Activated CD8-positive, alpha-beta T cell treated with anti-CD3 and anti-CD28 coated beads for 36 hours (primary cell): ENCODE results near the gene PCDHGB7. TPM values are rescaled to one million over a fixed set of nuclear protein-coding genes. Genes with fewer than 3 reads are reported as not detected.
A peak's percentile ranks its signal among the peaks of the same experiment; 100 is the strongest.

Source experiments
- ATAC-seq: fragments of 200-7000 bp; cut with Tn5 transposase; one replicate; pipeline ENCODE4 v1.10.0; 2021; ENCODE audit warnings: mild to moderate bottlenecking, moderate library complexity
- CTCF ChIA-PET: fragments of 350-600 bp; sonication (Branson Sonifier 250); formaldehyde crosslinking; loops from one replicate; lab custom pipeline; 2021; ENCODE audit warnings: antibody characterized with exemption; lab: Charles Lee
- POLR2A ChIA-PET: fragments of 350-600 bp; sonication (Branson Sonifier 250); formaldehyde crosslinking; loops from one replicate; lab custom pipeline; 2021; ENCODE audit warnings: antibody characterized with exemption; lab: Charles Lee
- DNase-seq: peaks from one replicate; pipeline ENCODE4 v3.0.0-alpha.2; 2020
- H3K27ac Mint-ChIP-seq: one replicate; pipeline ENCODE4 v1.8.0; 2021; ENCODE audit warnings: mild to moderate bottlenecking, mixed read lengths
- H3K27me3 Mint-ChIP-seq: one replicate; pipeline ENCODE4 v1.8.0; 2021; ENCODE audit warnings: mixed read lengths
- H3K36me3 Mint-ChIP-seq: one replicate; pipeline ENCODE4 v1.8.0; 2021; ENCODE audit warnings: low read depth, mixed read lengths
- H3K4me1 Mint-ChIP-seq: one replicate; pipeline ENCODE4 v1.8.0; 2021; ENCODE audit warnings: low read depth, mixed read lengths
- H3K4me3 Mint-ChIP-seq: one replicate; pipeline ENCODE4 v1.8.0; 2021; ENCODE audit warnings: mild to moderate bottlenecking, moderate library complexity, mixed read lengths
- H3K9me3 Mint-ChIP-seq: one replicate; pipeline ENCODE4 v1.8.0; 2021; ENCODE audit warnings: mixed read lengths
- CTCF ChIP-seq: fragments of 200-600 bp; IDR thresholded peaks from one replicate; pipeline ENCODE4 v1.8.0; 2022; ENCODE audit warnings: antibody characterized with exemption, mild to moderate bottlenecking
- intact Hi-C: fragments of 100-400 bp; cut with micrococcal nuclease; formaldehyde crosslinking; loops from one replicate; pipeline ENCODE4 v1.10.0; 2022
- total RNA-seq, 2 experiments: library from RNA; stranded (reverse); gene quantifications; one replicate each; pipeline ENCODE4 v1.2.3, GENCODE V29; 2021

The PCDHGB7 gene
- total RNA-seq, 2 experiments from 2014 or later: not detected

GRCh38 chr5:141420855-141421488 lies 3.5 kb downstream of the PCDHGB7 start, which contains the start of gene PCDHGA11:
PCDHGA11 (plus strand) TSS chr5:141421051; CDS start chr5:141421228, 177 bp downstream.
- ATAC-seq: peak; percentile 61
- TF ChIP-seq CTCF: peak; percentile 76
- peaks cover 28% of the 10 kb centered on the region for H3K36me3 Mint-ChIP-seq
- peak; percentile 69 for DNase-seq
- H3K4me3 Mint-ChIP-seq: peak within 1 kb of the TSS; percentile 74
- H3K27me3 Mint-ChIP-seq: peaks cover 72% of the 10 kb centered on the region
- intact Hi-C loops: no loop called here
- CTCF ChIA-PET: interaction anchor here (0.6 to 6.5 kb wide), 41 partner anchors 8 to 234 kb away, joined by 3 to 71 read pairs (median 4); partner anchors contain the start of genes PCDHB9, PCDHGA1, PCDHGA10 and PCDHGA12
- H3K9me3 Mint-ChIP-seq: peaks cover 28% of the 10 kb centered on the region
- H3K27ac Mint-ChIP-seq: no peak within 1 kb of the TSS
- H3K4me1 Mint-ChIP-seq: peaks cover 8% of the 10 kb centered on the region
- POLR2A ChIA-PET: no interaction called here

- Mint-ChIP-seq H3K36me3 (peaks cover 28% of the 10 kb centered on the region), H3K27me3 (peaks cover 73% of the 10 kb centered on the region), H3K4me3 (peak overlapping the region; percentile 74), H3K9me3 (peaks cover 28% of the 10 kb centered on the region), H3K27ac (no peak overlapping the region), H3K4me1 (peaks cover 8% of the 10 kb centered on the region)
- DNase-seq (no peak), ATAC-seq (no peak)
- POLR2A ChIA-PET: no interaction called here
- CTCF ChIA-PET: interaction anchor here (0.8 to 6.5 kb wide), 39 partner anchors 8 to 566 kb away, joined by 3 to 71 read pairs (median 4); partner anchors contain the start of genes PCDHA10, PCDHB9, PCDHGA1 and PCDHGA10
- intact Hi-C loops: no loop called here
- no peak for TF ChIP-seq CTCF
These were observed 4.0 kb downstream of the PCDHGB7 start for GRCh38 chr5:141421489-141421855.

GRCh38 chr5:141422742-141423291 lies 5.3 kb downstream of the PCDHGB7 start:
- intact Hi-C loops: no loop called here
- H3K36me3 Mint-ChIP-seq: peaks cover 26% of the 10 kb centered on the region
- no peak overlapping the region for H3K27ac Mint-ChIP-seq
- H3K4me1 Mint-ChIP-seq: peaks cover 8% of the 10 kb centered on the region
- ATAC-seq (no peak), DNase-seq (no peak)
- ChIA-PET POLR2A (interaction anchor here (0.5 kb wide), 1 partner anchor 69 kb away, joined by 3 read pairs; no protein-coding TSS in a partner anchor), CTCF (interaction anchor here (0.7 to 2.7 kb wide), 2 partner anchors 91 to 135 kb away, joined by 3 to 19 read pairs; no protein-coding TSS in a partner anchor)
- TF ChIP-seq CTCF: no peak
- H3K4me3 Mint-ChIP-seq: no peak overlapping the region
- peaks cover 28% of the 10 kb centered on the region for H3K9me3 Mint-ChIP-seq
- H3K27me3 Mint-ChIP-seq: peaks cover 78% of the 10 kb centered on the region

- POLR2A ChIA-PET: no interaction called here
- CTCF ChIA-PET: interaction anchor here (1.0 to 1.4 kb wide), 3 partner anchors 9 to 53 kb away, joined by 3 to 4 read pairs (median 3); partner anchors contain the start of gene PCDHGB7
- peaks cover 5% of the 10 kb centered on the region for H3K4me1 Mint-ChIP-seq
- intact Hi-C loops: no loop called here
- no peak for DNase-seq
- no peak overlapping the region for H3K4me3 Mint-ChIP-seq
- peaks cover 23% of the 10 kb centered on the region for H3K36me3 Mint-ChIP-seq
- H3K27me3 Mint-ChIP-seq: peaks cover 67% of the 10 kb centered on the region
- no peak for TF ChIP-seq CTCF
- no peak for ATAC-seq
- H3K27ac Mint-ChIP-seq: no peak overlapping the region
- H3K9me3 Mint-ChIP-seq: peaks cover 21% of the 10 kb centered on the region
These were observed 10.4 kb downstream of the PCDHGB7 start for GRCh38 chr5:141427783-141428426.
